ENCODE data around the gene SETD7.

DNA sequence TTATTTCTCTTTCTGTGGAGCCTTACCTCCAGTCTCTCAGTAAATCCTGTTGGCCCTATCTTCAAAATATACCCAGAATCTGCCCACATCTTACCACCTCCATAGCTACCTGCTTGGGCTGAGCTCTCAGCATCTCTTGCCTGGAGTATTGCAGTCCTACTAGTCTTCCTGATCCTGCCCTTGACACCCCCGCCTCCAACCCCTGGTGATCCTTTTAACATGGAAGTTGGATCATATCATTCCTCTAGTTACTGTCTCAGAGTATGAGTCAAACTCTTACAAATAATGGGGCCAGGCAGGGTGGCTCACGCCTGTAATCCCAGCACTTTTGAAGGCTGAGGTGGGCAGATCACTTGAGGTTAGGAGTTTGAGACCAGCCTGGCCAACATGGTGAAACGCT, 43.1 kb upstream of the SETD7 start:
- no peak for TF ChIP-seq POLR2A (IDR thresholded peaks at IDR 0.05)
- TF ChIP-seq, protein P1, sequence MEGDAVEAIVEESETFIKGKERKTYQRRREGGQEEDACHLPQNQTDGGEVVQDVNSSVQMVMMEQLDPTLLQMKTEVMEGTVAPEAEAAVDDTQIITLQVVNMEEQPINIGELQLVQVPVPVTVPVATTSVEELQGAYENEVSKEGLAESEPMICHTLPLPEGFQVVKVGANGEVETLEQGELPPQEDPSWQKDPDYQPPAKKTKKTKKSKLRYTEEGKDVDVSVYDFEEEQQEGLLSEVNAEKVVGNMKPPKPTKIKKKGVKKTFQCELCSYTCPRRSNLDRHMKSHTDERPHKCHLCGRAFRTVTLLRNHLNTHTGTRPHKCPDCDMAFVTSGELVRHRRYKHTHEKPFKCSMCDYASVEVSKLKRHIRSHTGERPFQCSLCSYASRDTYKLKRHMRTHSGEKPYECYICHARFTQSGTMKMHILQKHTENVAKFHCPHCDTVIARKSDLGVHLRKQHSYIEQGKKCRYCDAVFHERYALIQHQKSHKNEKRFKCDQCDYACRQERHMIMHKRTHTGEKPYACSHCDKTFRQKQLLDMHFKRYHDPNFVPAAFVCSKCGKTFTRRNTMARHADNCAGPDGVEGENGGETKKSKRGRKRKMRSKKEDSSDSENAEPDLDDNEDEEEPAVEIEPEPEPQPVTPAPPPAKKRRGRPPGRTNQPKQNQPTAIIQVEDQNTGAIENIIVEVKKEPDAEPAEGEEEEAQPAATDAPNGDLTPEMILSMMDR (IDR thresholded peaks at IDR 0.05): no peak
- no peak for TF ChIP-seq POLR2AphosphoS5 (IDR thresholded peaks at IDR 0.05)
- TF ChIP-seq EP300 (IDR thresholded peaks at IDR 0.05): no peak
